GM10266 (cell line): Measurements from ENCODE around the gene AIF1.

ENCODE experiments used
- DNase-seq: peaks from one replicate; pipeline ENCODE4 v3.0.0; 2012; ENCODE audit errors: extremely low spot score
- CTCF ChIP-seq: IDR thresholded peaks from 2 replicates; pipeline ENCODE4 v1.5.1; 2012; ENCODE audit warnings: mild to moderate bottlenecking, low read depth; ENCODE audit not compliant: control insufficient read depth, insufficient read depth; ENCODE audit errors: missing control alignments

Gene AIF1

GRCh38 chr6:31660381-31661261 is 45.6 kb downstream of the AIF1 start, which contains the start of gene C6orf47:
Gene C6orf47, minus strand, starts transcription at chr6:31660778. Its CDS starts 831 bp downstream, at chr6:31659947.
- peak; percentile 85 for DNase-seq
- no peak for TF ChIP-seq CTCF

DNA sequence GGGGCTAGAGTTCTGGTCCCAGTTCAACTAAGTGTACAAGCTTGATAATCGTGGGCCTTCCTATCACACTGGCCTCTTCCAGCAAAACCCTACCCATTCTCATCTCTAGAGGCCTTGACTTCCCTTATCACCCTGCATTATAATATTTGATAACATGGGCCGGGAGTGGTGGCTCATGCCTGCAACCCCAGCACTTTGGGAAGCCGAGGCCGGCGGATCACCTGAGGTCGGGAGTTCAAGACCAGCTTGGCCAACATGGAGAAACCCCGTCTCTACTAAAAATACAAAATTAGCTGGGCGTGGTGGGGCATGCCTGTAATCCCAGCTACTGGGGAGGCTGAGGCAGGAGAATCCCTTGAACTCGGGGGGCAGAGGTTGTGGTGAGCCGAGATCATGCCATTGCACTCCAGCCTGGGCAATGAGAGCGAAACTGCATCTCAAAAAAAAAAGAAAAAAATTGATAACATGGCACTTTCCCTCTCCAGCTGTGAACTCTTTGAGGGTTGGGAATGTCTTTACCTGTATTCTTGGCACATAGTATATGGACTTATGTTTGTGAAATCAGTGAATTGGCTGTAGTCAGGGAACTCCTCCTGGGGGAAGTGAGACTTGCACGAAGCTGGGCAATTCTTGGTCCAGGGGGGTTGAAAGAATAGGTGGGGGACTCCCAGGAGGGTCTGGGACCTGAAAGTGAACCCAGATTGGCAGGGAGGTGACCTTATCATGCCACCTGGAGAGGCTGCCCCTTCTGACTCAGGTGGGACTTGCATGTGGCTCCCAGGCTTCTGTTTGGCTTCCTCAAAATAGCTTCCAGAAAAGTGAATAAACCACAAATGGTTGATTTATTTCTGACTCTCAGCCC is 46.5 kb downstream of the AIF1 start:
- TF ChIP-seq CTCF = no peak

DNA sequence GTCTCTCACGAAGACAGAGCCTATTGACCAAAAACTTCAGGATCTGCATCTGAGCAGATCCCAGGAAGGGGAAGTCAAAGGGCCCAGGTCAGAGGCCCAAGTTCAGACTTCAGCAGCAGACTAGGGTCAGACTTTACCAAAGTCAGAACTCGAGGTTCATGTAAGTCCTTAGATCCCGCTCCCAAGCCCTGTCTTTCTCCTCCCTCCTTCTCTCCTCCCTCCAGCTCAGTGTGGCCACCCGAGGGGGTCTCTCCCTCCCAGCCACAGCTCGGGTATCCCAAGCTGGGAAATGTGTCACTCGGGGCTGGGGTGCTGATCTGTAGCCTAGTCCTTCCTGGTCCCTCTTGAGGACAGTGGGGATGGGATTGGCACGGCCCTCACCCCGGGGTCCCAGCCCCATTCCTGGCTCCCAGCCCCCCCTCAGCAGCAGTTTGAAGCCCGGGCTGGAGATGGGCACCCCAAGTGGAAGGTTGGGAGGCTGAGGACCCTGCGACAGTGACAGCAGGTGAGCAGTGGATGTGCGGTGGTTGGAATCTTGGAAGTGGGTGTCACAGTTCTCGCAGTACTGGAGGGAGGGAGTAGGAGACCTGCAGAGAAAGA is 47.2 kb downstream of the AIF1 start:
- no peak for DNase-seq
- no peak for TF ChIP-seq CTCF

More for the DNA sequence above, 46.5 kb downstream of the AIF1 start:
- DNase-seq = no peak

GRCh38 chr6:31663126-31663960 is 48.3 kb downstream of the AIF1 start:
- no peak for DNase-seq

GRCh38 chr6:31663961-31664789 is 49.1 kb downstream of the AIF1 start:
- no peak for DNase-seq
- no peak for TF ChIP-seq CTCF

More at GRCh38 chr6:31663126-31663960, 48.3 kb downstream of the AIF1 start:
- no peak for TF ChIP-seq CTCF

DNA sequence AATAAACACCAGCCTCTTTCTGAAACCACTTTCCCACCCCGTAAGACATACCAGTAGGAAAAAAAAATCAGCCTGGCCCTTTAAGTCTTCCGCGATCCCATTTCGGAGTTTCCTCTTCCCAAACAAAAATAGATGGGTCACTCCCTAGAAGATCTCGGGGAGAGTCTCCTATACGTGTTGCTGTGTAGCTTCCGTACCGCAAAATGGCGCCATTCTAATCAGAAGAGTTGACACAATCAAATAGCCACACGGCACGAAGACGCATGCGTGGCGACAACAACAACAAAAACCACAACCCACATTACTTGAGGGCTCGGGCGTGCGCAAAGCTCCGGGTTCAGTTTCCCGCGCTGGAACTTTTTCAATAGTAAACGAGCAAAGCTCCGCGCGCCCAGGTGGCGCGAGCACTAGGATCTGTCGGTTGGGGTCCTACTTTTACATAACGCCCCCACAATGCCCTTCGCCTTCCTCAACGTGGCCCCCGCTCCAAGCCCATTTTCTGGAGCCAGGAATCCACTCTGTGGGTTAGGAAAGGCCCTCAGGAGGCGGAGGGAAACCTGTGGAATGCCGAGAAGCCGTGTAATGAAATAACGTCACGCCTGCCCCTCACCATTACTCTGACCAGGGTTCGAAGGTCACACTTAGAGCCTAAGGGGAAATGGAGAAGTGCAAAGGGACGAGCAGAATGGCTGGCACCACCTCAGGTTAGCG is 49.9 kb downstream of the AIF1 start, which contains the start of gene GPANK1:
Gene GPANK1 (minus strand): TSS at position 208 of the 711 bp plus-strand sequence. CDS start 519 bp downstream, outside the sequence.
- DNase-seq = peak; percentile 83
- no peak for TF ChIP-seq CTCF
